Thoracic aorta (tissue), 2 donors: Measurements from ENCODE around the gene ISCA2. TPM values are rescaled to one million over a fixed set of nuclear protein-coding genes. Genes with fewer than 3 reads are reported as not detected.

Experiments
- ATAC-seq: fragments of 150-250 bp; one replicate; pipeline ENCODE4 v1.8.0; 2017; ENCODE audit warnings: low read depth; ENCODE audit not compliant: insufficient number of reproducible peaks, low FRiP score
- DNase-seq: peaks from one replicate; pipeline ENCODE4 v3.0.0-alpha.2; 2020; ENCODE audit warnings: low spot score
- H3K27ac ChIP-seq, 2 donors: fragments of 200-600 bp; sonication (generic); 1 replicate in 1 of 2; 2 replicates in 1 of 2; pipeline ENCODE4 v1.5.1; 2016; ENCODE audit warnings: mild to moderate bottlenecking in 2 of 2, moderate library complexity in 2 of 2
- H3K27me3 ChIP-seq: fragments of 200-600 bp; sonication (generic); replicated peaks from 2 replicates; pipeline ENCODE4 v1.6.0; 2016; ENCODE audit warnings: mild to moderate bottlenecking; ENCODE audit not compliant: insufficient read depth
- H3K36me3 ChIP-seq: fragments of 200-600 bp; sonication (generic); one replicate; pipeline ENCODE4 v1.5.1; 2016
- H3K4me1 ChIP-seq, 2 donors: fragments of 200-600 bp; sonication (generic); 1 replicate in 1 of 2; 2 replicates in 1 of 2; pipeline versions ENCODE4 v1.5.1 to v1.6.0; 2016; ENCODE audit warnings: low read depth in 2 of 2, mild to moderate bottlenecking in 1 of 2; ENCODE audit not compliant: control insufficient read depth in 1 of 2
- H3K4me3 ChIP-seq: fragments of 200-600 bp; sonication (generic); 2 replicates; pipeline ENCODE4 v1.5.1; 2016; ENCODE audit warnings: mild to moderate bottlenecking
- H3K9me3 ChIP-seq: fragments of 200-600 bp; sonication (generic); 2 replicates; pipeline ENCODE4 v1.5.1; 2016
- CTCF ChIP-seq: fragments of 200-600 bp; sonication (generic); IDR thresholded peaks from one replicate; pipeline ENCODE4 v1.5.1; 2019; ENCODE audit warnings: antibody characterized with exemption
- total RNA-seq, 2 donors: library from RNA; depleted of rRNA; stranded (reverse); fragments of >200 nt; gene quantifications; one replicate each; pipeline versions ENCODE4 v1.1.0 to v1.2.3, GENCODE V29; 2016

Gene ISCA2
- total RNA-seq, 2 donors from 2014 or later, result 6.5 to 22.2 TPM

DNA sequence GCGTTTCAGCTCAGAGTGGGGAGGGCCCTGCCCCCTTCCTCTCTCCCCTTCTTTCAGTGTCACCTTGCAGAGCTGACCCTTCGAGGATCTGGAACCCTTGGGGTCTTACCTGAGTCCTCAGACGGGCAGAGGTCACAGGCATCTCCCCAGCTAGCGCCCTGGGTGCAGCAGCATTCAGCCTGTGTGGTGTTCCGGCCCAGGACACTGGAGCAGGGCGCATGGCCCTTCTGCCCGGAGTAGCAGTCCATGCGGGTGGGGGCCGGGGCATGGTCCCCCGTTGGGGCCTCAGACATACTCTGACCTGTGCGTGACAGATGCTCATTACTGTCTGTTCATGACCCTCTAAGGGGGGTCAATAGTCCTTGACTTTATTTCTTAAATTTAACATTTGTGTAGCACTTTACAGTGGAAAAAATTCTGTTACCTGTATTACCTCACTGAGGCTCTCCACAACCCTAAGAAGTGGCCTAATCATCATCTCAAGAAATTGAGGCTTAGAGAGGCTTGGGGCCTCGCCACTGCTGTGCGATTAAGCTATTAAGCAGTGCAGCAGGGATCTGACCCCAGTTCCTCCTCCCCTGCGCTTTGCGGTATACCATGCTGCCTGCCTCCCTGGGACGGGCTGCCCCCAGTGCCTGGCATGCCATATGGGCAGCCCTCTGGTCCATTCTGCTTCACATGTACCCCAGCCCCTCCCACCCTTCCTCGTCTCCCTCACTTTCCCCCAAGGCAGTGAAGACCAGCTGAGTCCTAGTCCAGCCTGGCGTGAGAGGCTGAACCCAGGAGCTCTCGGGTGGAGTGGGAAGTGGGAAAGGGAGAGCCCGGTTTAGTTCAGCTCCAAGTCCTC lies 11.5 kb downstream of the ISCA2 start:
- H3K27me3 ChIP-seq, result no peaks in the 10 kb centered on the region
- peaks cover 0 to 4% of the 10 kb centered on the region in 2 donors for H3K4me1 ChIP-seq
- TF ChIP-seq CTCF, result no peak
- no peak overlapping the region for H3K4me3 ChIP-seq
- no peaks in the 10 kb centered on the region for H3K9me3 ChIP-seq
- no peak for DNase-seq
- no peak for ATAC-seq
- H3K27ac ChIP-seq, result no peak overlapping the region
- peaks cover 94% of the 10 kb centered on the region for H3K36me3 ChIP-seq

GRCh38 chr14:74505831-74506230 lies 12.3 kb downstream of the ISCA2 start:
- peak overlapping the region in 1 of 2 donors; percentile 50 for H3K27ac ChIP-seq
- TF ChIP-seq CTCF, result no peak

DNA sequence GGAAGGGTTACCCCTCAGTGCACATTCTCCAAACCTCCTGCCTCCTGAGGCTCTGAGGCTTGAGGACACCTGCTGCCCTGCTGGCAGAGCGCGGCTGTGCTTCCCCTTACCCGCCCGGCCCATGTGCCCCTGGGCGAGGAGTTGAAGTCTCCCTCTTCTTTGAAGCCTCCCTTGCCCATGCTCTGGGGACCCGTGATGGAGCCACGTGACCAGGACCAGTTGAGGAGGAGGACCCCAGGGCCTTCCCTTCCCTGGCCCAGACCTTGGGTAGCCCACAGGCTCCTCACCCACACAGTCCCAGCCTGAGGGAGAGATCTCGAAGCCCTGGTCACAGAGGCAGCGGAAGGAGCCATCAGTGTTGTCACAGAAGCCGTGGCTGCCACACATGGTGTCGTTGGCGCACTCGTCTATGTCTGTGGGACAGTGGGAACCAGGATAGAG lies 12.9 kb downstream of the ISCA2 start:
- ATAC-seq (no peak), DNase-seq (no peak)
- H3K27ac ChIP-seq, result peak overlapping the region in 1 of 2 donors; percentile 50
- H3K4me1 ChIP-seq, result peaks cover 1 to 17% of the 10 kb centered on the region in 2 donors
- no peak overlapping the region for H3K4me3 ChIP-seq
- H3K36me3 ChIP-seq, result peaks cover 87% of the 10 kb centered on the region
- H3K27me3 ChIP-seq, result no peaks in the 10 kb centered on the region
- H3K9me3 ChIP-seq, result no peaks in the 10 kb centered on the region
- TF ChIP-seq CTCF, result no peak

More at GRCh38 chr14:74505831-74506230, 12.3 kb downstream of the ISCA2 start:
- Histone ChIP-seq H3K27me3 (no peaks in the 10 kb centered on the region), H3K4me3 (no peak overlapping the region), H3K36me3 (peaks cover 91% of the 10 kb centered on the region), H3K9me3 (no peaks in the 10 kb centered on the region), H3K4me1 (peaks cover 0 to 11% of the 10 kb centered on the region in 2 donors)
- ATAC-seq (no peak), DNase-seq (no peak)

GRCh38 chr14:74507085-74507484 lies 13.5 kb downstream of the ISCA2 start:
- Histone ChIP-seq H3K36me3 (peaks cover 82% of the 10 kb centered on the region), H3K27ac (no peak overlapping the region), H3K4me3 (no peak overlapping the region), H3K27me3 (no peaks in the 10 kb centered on the region), H3K9me3 (no peaks in the 10 kb centered on the region), H3K4me1 (peaks cover 8 to 24% of the 10 kb centered on the region in 2 donors)
- no peak for TF ChIP-seq CTCF
- ATAC-seq, result no peak
- DNase-seq, result no peak

GRCh38 chr14:74507840-74508239 lies 14.3 kb downstream of the ISCA2 start:
- H3K27ac ChIP-seq, result peak overlapping the region; percentile 2 to 82
- no peaks in the 10 kb centered on the region for H3K9me3 ChIP-seq
- no peak overlapping the region for H3K4me3 ChIP-seq
- peaks cover 11 to 27% of the 10 kb centered on the region in 2 donors for H3K4me1 ChIP-seq
- ATAC-seq (no peak), DNase-seq (no peak)
- no peak for TF ChIP-seq CTCF
- no peaks in the 10 kb centered on the region for H3K27me3 ChIP-seq
- H3K36me3 ChIP-seq, result peaks cover 74% of the 10 kb centered on the region
